Measurements from ENCODE around the gene THAP7.

- TF ChIP-seq CTCF (conservative IDR thresholded peaks at IDR 0.05; ENCODE audit: low read depth, low read length) (no peak), EZH2 (IDR thresholded peaks at IDR 0.05; ENCODE audit: borderline replicate concordance, low read depth, low read length, poor library complexity, severe bottlenecking) (no peak)
Measured at GRCh38 chr22:21016644-21017420, 14.9 kb upstream of the THAP7 start.

Measured in A673 (cell line).